Measurements from ENCODE around the gene SLC4A9. TPM values are rescaled to one million over a fixed set of nuclear protein-coding genes. Genes with fewer than 3 reads are reported as not detected.

SLC4A9 gene
- total and polyA plus RNA-seq, 8 donors: 0.12 to 1.0 (median 0.32) TPM; not detected in 2

DNA sequence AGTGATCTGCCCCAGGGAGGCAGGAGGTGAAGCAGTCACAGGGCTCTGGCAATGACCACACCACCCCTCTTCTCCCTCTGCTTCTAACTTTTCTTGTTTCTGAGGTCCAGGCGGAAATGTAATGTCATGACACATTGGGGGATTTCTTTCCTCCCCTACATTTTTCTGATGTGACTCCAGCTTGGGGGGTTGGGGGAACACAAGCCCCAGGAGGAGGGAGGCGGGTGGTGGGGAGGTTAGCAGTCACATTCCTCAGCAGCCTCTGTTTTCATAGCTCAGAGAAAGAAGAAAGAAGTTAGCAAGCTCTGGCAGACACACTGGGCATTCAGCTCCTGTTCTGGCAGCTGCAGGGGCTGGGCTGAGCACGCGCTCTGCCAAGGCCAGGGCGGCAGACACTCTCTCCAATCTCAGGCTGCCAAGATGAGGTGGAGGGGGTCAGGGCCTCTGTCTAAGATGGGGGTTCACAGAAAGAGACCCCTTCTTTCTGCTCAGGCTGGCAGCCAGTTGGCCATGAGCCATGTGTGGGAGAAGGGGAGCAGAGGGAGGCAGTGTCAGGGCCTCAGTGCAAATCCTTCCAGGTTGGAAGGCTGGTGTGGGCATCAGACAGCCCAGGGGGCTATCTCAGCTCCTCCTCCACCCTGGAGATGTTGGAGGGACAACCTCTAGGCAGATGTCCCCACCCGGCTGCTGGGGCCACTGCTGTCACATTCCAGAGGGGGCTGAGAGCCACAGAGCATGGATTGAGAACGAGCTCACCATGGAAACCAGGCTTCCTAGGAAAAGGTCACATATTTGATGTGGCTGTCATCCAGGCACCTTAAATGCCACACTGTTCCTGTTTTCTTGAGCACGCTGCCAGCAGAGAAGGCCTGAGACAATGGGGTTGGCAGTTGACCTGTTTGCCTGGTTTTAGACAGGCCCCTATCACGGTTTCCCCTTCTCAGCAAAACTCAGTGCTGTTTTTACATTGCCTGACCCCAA lies 37.0 kb upstream of the SLC4A9 start:
- Histone ChIP-seq H3K9me3 (no peaks in the 10 kb centered on the region), H3K4me1 (peaks cover 20 to 27% (median 27%) of the 10 kb centered on the region in 3 donors), H3K4me3 (no peak overlapping the region), H3K27ac (peak overlapping the region; percentile 72 to 85 (median 82)), H3K27me3 (no peaks in the 10 kb centered on the region), H3K36me3 (no peaks in the 10 kb centered on the region)
- intact Hi-C loops (cut with DNase I): no loop called here
- TF ChIP-seq, protein P1, sequence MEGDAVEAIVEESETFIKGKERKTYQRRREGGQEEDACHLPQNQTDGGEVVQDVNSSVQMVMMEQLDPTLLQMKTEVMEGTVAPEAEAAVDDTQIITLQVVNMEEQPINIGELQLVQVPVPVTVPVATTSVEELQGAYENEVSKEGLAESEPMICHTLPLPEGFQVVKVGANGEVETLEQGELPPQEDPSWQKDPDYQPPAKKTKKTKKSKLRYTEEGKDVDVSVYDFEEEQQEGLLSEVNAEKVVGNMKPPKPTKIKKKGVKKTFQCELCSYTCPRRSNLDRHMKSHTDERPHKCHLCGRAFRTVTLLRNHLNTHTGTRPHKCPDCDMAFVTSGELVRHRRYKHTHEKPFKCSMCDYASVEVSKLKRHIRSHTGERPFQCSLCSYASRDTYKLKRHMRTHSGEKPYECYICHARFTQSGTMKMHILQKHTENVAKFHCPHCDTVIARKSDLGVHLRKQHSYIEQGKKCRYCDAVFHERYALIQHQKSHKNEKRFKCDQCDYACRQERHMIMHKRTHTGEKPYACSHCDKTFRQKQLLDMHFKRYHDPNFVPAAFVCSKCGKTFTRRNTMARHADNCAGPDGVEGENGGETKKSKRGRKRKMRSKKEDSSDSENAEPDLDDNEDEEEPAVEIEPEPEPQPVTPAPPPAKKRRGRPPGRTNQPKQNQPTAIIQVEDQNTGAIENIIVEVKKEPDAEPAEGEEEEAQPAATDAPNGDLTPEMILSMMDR (IDR thresholded peaks at IDR 0.05): no peak
- peak; percentile 67 to 83 (median 70) for DNase-seq
- no peak for FAIRE-seq
- WGBS, 2 donors: 15 to 16% methylated on average over 9 of the region's 9 CpGs
- ATAC-seq: peak; percentile 82 to 94 (median 90)

DNA sequence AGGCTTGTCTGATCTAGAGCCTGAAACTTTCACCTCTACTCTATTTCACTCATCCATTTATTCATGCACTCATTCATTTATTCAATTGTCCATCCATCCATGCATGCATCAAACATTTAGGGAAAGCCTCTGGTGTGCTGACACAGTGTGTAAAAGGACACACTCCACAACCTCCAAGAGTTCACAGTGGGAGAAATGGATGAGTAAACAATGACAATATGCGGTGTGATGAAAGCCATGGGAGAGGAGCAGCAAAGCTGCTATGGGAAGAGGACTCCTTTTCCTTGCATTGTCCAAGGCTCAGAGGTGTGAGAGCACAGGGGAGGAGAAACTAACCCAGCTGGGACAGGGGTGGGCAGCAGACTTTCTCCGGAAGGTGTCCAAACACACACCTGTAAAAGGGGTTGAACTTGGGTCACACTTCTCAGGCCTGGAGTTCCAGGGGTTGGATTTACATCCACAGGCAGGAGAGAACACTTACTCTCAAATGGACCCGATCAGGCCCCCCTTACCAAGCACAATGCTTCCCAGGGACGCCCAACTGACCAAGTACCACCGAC lies 35.9 kb upstream of the SLC4A9 start:
- TF ChIP-seq, protein P1 (IDR thresholded peaks at IDR 0.05): no peak
- H3K27me3 ChIP-seq: no peaks in the 10 kb centered on the region
- intact Hi-C loops (cut with DNase I): no loop called here
- no peak for ATAC-seq
- no peaks in the 10 kb centered on the region for H3K9me3 ChIP-seq
- WGBS, 2 donors: 53 to 54% methylated on average over 5 of the region's 5 CpGs
- H3K4me3 ChIP-seq: no peak overlapping the region
- no peaks in the 10 kb centered on the region for H3K36me3 ChIP-seq
- no peak for DNase-seq
- no peak for FAIRE-seq
- H3K4me1 ChIP-seq: peaks cover 20 to 27% (median 27%) of the 10 kb centered on the region in 3 donors
- peak overlapping the region; percentile 72 to 85 (median 82) for H3K27ac ChIP-seq

DNA sequence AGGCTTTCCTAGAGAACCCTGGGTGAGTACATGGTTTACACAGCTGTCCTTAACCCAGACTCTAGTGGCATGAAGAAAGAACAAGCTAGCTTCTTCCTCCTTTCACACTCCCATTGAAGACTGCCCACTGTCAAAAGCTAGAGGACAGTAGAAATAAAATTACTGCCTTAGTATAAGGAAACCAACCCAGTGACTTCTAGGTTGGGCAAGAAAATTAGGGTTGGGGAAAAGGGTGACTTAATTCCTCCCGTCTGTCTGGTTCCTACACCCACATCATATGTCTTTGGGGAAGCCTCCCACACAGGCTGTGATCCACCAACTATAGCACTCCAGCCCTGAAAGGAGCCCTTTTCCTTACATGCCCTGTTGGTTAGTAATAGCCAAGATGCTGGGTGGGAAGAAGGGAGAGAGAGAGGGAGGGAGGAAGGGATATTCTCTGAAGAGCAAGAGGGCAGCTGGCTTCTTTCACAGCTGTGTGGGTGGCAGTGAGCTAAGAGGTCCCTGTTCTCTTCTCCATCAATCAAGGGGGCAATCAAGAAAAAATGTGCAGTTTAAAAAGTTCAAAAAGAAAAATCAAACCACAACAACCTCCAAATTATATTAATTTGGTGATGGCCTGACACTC lies 35.3 kb upstream of the SLC4A9 start:
- Histone ChIP-seq H3K9me3 (no peaks in the 10 kb centered on the region), H3K36me3 (no peaks in the 10 kb centered on the region), H3K4me3 (no peak overlapping the region), H3K4me1 (peaks cover 20 to 27% (median 27%) of the 10 kb centered on the region in 3 donors), H3K27me3 (no peaks in the 10 kb centered on the region), H3K27ac (peak overlapping the region in 3 of 4 donors; percentile 82 to 85 (median 83))
- WGBS, 2 donors: 63 to 96% methylated on average over 1 of the region's 1 CpG
- no peak for DNase-seq
- peak in 3 of 4 donors; percentile 20 to 50 (median 37) for ATAC-seq
- FAIRE-seq: no peak
- intact Hi-C loops (cut with DNase I): no loop called here
- TF ChIP-seq, protein P1 (IDR thresholded peaks at IDR 0.05): no peak

DNA sequence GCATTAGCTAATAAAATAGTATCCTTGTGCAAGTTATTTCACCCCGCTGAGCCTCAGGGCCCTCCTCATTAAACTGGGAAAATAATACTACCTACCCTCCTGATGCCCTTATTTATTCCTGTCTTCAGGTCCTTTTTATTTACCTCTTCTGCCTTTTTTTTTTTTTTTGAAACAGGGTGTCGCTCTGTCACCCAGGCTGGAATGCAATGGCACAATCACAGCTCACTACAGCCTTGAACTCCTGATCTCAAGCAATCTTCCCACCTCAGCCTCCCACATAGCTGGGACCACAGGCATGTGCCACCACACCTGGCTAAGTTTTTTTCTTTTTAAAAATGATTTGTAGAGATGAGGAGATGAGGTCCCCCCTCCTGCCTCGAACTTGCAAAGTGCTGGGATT lies 34.5 kb upstream of the SLC4A9 start:
- TF ChIP-seq, protein P1 (IDR thresholded peaks at IDR 0.05): no peak
- Histone ChIP-seq H3K9me3 (no peaks in the 10 kb centered on the region), H3K27me3 (no peaks in the 10 kb centered on the region), H3K4me3 (no peak overlapping the region), H3K36me3 (no peaks in the 10 kb centered on the region), H3K4me1 (peaks cover 20 to 27% (median 27%) of the 10 kb centered on the region in 3 donors), H3K27ac (no peak overlapping the region)
- DNase-seq: no peak
- intact Hi-C loops (cut with DNase I): no loop called here
- WGBS, 2 donors: 85 to 97% methylated on average over 3 of the region's 3 CpGs
- FAIRE-seq: no peak
- no peak for ATAC-seq
